ENCODE results near the gene ZNF416.

DNA sequence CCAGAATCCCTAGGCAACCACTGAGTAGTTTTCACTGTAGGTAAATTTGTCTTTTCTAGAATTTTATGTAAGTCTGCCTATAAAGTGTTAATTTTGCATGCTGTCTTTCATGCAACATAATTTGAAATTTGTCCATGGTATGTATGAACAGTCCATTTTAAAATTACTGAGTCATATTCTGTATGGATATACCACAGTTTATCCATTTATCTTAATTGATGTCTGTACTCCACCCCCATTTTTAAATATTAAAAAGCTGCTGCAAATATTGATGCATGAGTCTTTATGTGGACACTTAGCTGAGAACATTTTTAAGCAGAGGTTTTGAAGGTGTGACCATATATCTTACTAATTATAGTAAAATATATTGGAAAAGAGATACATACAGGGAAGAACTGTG lies 44.4 kb upstream of the ZNF416 start:
- no peak for TF ChIP-seq POLR2A (IDR thresholded peaks at IDR 0.05)
- TF ChIP-seq, protein P1, sequence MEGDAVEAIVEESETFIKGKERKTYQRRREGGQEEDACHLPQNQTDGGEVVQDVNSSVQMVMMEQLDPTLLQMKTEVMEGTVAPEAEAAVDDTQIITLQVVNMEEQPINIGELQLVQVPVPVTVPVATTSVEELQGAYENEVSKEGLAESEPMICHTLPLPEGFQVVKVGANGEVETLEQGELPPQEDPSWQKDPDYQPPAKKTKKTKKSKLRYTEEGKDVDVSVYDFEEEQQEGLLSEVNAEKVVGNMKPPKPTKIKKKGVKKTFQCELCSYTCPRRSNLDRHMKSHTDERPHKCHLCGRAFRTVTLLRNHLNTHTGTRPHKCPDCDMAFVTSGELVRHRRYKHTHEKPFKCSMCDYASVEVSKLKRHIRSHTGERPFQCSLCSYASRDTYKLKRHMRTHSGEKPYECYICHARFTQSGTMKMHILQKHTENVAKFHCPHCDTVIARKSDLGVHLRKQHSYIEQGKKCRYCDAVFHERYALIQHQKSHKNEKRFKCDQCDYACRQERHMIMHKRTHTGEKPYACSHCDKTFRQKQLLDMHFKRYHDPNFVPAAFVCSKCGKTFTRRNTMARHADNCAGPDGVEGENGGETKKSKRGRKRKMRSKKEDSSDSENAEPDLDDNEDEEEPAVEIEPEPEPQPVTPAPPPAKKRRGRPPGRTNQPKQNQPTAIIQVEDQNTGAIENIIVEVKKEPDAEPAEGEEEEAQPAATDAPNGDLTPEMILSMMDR (IDR thresholded peaks at IDR 0.05), result no peak
